ENCODE data around the gene CADPS. TPM values are rescaled to one million over a fixed set of nuclear protein-coding genes. Genes with fewer than 3 reads are reported as not detected.

The CADPS gene
- total RNA-seq, 1 experiment from 2014 or later, result not detected

DNA sequence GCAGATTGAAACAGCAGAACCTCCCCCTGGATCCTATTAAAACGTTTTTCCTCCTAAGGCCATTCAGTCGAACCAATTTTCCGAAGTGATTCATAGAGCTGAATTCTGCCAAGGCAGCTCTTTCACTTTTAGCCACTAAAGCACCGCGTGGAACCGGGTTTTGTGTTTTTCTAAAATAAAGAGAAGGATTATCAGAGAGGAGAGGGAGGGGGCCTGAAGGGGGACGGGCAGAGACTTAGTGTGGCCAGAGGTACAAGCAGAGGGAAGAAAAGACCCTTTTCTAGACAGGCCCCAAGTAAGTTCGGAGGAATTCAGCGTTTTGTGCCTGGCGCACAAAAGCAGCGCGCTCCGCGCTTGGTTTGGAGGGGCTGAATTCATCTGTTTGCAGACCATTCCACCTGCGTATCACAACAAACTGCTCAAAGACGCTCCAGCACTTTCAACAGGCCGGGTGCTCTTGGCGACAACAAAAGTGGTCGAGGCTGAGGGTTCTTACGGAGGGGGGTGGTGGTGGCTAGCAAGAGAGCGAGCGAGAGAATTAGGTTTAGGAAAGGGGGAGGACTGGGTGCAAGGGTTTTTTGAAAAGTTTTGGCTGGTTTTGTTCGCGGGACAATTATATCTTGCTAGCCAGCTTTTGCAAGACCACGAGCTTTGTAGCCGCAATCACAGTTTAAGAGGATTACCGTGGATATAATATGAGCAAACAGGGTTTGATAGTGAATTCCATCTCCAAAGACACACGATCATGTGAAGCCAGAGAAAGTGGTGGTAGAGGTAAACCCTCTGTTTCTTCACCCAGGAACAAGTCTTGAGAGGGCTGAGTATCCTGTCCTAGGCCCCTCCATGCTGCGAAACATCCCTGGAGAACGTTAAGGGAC is 500.6 kb downstream of the CADPS start:
- peak; percentile 7 for DNase-seq (ENCODE audit: low read depth)

DNA sequence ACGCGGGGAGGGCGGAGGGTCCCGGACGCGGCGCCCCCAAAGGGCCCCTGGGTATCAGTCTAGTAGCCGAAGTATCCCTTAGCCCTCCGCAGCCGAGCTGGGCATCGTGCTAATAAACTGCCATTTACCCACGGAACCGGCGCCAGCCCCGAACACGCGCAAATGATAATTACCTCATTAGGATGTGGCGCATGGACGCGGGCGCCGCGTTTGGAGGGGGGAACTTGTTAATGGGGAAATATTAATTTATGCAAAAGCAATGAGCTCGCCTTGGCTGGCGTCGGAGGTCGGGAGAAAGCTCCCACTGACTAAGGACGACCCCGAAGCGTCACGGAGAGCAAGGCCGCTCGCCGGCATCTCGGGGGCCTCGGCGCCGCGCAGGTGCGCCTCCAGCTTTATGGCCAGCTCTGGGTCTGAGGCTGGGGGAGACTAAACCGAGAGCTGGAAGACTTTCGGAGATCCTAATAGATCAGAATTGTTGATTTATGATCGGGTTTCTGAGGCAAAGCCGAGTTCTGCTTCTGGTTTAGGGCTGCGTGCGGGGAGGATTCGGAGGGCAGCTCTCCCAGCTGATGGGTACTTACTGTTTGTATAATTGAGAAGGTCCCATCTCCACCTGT is 501.4 kb downstream of the CADPS start:
- DNase-seq (ENCODE audit: low read depth), result no peak

DNA sequence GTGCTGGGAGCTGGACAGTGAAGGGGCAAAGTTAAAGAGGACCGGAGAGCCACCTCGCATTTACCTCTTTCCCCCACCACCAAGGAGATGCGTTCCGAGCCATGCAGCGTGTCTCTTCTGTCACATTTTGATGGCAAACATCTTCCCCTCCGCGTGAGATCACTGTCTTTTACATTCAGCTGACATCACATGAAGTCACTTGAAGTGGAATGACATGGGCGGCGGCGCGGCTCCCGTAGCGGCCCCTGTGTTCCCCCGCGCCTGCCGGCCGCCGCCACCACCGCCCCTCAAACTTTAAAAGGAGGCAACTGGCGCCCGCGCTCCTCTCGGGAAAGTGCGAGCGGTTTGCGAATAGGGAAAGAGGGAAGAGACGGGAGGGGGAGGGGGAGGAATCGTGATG is 502.0 kb downstream of the CADPS start, which contains the start of gene FEZF2:
TSS of gene FEZF2 (minus strand) at position 336 of the 400 bp plus-strand sequence. CDS start 682 bp downstream, outside the sequence.
- DNase-seq (ENCODE audit: low read depth), result no peak

DNA sequence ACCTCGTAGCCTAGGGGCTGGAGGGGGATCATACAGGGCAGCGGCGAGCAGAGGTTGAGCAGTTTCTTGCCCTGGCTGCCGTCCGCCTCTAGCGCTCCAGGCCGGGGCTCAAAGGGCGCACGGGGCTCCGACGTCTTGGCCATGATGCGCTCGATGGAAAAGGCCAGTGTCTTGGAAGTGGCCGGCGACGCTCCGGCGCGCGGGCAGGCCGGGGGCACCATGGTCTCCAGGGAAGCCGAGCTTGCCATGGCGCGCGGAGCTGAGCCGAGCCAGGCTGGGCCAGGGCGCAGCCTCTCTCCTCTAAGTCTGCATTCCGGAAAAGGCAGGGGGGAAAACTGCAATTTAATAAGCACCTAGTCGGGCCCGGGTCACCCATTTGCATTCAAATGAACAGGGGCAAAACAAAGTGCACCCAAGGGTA is 502.6 kb downstream of the CADPS start:
- no peak for DNase-seq (ENCODE audit: low read depth)

DNA sequence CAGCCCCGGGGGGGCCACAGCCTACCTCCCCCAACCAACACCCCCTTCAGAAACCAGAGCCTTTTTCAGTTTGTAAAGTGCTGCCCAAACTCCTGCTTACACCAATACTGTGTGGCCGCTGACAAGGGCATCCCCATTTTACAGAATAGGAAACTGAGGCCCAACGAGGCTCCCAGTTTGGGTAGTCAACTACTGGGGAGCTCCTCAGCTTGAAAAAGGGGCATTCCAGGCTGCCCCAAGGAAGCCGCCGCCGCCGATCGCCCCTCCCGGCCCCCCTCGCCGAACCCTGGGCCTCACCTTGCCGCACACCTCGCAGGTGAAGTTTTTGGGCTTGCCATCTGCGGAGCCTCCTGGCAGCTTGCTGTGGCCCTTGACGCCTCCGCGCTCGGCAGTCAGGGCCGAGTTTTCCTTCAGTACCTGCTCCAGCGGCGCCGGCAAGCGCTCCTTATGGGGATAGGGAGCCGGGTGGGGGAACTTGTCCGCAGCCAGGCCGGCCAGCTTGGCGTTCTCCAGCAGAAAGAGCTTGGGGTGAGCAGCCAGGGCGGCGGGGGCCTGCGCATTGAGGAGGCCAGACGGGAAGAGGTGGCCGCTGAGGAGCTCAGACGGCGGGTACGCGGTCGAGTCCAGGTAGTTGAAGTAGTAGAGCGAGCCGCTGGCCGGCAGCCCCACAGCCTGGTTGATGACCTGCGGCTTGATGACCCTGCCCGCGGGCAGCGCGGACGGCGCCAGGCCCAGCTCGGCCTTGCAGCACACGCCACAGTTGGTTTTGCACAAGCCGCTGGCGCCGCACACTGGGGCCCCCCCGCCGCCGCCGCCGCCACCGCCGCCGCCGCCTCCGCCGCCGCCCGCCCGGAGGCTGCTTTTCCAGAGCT is 503.3 kb downstream of the CADPS start:
- DNase-seq (ENCODE audit: low read depth), result peak; percentile 2

DNA sequence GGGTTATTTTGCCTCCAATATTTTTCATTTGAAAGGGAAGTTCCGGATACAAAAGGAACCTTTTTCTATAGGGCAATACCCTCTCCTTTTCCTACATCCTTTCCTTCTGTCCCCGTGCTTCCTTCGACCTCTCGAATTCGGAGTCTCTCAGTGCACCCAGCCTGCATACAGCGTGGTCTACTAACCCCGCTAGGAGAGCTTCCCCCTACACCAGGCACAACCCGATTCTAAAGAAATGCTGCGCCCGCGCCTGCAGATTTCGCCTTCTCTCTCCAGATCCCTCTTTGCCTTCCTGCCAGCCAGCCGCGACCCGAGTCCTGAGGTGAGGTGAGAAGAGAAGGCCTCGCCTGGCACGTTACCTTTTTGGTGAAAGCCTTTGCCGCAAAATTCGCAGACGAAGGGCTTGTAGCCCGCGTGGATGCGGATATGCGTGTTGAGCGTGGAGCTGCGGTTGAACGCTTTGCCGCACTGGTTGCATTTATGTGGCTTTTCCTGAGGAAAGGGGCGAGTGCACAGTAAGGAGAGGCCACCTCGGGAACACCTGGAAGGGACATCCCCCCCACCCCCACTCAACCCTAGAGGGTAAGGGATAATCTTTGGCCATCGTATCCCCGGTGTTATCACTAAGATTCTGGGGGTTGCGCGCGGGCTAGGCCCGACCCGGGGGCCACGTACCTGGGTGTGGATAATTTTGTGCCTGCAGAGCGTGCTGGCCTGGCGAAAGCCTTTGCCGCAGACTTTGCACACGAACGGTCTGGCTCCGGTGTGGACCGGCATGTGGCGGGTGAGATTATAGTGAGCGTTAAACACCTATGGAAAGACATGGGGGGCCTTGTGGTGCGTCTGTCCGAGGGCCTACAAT is 504.1 kb downstream of the CADPS start:
- DNase-seq (ENCODE audit: low read depth), result no peak

DNA sequence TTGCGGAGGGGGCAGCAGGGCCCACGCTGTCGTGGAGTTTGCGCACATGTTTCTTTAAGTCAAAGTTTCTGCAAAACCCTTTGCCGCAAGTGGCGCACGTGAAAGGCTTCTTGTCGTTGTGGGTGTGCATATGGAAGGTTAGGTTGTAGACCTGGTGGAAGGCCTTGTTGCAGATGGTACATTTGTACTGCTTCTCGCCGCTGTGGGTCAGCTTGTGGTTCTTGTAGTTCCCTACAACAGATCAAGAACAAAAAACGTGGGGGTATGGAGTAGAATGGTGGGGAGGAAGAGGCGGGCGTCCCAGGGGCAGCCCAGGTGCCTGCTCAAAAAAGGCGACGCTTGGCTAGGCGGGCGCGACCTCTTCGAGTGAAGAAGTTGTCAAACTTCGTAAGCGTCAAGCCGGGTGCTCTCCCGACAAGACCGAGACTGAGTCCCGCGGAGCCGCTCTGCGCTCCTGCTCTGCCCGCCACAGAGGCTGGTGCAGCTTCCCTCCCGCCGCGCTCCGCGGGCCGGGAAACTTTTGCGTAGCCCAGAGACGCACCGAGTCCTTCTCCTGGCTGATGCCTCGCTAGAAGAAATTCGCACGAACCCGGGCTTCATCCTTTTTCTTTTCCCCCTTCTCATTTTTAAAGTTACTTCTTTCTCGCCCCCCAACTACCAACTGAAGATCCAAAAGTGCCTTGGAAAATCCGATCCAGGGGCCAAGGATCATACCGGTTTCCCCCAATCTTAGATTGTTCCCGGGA is 504.9 kb downstream of the CADPS start:
- DNase-seq (ENCODE audit: low read depth), result no peak

DNA sequence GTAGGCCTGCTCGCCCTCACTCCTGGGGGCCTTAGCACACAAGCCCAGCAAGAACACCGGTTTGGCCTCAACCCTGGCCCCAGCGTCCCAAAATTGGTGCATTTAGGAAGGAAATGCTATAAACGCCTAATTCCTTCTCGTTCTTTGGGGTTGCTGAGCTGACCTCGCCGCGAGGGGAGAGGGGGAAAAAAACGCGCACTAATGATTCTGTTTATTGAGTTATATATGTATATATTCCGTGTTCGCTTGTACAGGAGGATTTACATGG is 505.8 kb downstream of the CADPS start:
- DNase-seq (ENCODE audit: low read depth), result no peak

DNA sequence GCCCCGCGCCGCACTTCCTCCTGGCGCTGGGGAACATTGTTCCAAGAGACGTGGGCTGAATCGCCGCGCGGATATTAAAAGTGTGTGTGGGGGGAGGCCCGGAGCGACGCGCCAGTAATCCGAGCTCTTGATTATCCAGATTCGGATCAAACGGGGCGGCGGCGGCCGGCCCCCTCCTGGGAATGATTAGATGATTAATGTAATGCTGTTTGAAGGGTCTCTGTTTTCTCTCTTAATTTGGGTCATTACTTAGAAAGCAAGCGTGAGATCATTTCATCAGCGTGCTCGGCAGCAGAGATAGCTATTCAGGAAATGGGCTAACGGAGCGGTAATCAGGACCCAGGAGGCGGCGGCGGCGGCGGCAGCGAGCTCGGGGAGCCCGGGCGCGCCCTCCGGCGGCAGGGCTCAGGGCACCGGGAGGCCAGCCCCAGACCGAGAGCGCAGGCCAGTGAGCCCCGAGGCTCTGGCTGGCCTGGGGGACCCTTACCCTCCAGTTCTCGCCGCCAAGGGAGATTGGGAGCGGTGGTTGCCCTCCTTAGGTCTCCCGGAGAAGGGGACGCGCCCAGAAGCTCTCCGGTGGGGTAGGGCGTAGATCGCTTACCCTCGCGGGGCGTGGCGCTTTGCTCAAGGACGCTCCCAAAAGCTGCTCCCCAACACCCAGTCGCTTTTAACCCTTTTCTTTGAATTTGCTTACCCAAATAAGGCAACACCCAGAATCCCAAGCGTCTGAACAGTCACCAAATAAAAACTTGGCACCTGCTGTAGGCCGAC is 506.3 kb downstream of the CADPS start:
- no peak for DNase-seq (ENCODE audit: low read depth)

DNA sequence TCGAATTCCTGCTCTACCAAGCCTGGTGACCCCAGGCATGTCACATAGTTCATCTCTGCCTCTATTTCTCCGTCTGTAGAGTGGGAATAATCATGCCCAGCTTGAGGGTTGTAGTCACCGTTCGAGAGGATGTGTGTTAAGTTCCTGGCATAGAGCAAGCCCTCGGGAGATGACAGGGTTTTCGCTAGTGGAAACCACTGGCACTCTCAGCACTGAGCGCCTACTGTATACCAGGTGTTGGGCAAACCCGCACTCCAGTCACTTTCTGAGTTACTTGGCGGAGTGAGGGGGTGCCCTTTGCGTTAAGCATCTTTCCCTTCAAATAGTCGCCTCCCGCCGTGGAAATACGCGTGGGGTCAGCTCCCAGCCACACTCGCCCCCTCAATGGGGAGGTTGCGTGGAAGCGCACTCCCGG is 506.9 kb downstream of the CADPS start:
- DNase-seq (ENCODE audit: low read depth), result no peak

DNA sequence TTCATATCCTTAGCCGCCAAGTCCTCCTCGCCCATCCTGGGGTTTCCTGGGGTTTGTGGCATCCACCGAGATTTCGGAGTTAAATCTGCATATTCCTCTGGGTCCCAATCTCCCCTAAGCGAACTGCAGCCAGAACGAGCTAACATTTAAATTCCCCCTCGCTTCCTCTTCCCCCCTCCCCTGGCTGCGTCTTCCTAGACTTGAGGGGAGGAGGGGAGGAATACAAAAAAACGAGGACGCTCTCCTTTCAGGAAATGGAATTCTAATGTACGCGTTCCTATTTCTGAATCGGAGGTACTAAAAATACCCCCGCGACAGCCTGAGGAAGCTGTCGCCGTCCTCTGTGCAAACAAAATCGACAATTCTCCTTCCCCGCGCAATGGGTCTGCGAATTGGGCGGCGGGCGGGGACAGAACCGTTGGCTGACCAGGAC is 507.4 kb downstream of the CADPS start:
- DNase-seq (ENCODE audit: low read depth), result no peak

DNA sequence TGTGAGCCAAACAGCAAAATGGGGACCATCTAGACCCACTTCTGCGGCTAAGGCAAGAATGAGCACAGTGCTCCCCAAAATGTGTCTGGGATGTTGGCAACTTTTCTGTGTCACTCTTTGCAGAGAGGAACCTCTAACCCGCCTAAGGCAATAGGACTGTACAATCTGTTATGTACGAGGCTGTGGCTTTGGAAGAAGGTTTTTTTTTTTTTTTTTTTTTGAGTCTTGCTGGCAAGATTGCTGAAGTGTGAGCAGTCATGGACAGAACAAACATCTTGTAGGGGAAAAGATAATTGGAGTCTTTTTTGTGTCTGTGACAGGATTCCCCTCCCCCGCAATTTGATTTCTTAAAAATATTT is 509.1 kb downstream of the CADPS start:
- DNase-seq (ENCODE audit: low read depth), result no peak

DNA sequence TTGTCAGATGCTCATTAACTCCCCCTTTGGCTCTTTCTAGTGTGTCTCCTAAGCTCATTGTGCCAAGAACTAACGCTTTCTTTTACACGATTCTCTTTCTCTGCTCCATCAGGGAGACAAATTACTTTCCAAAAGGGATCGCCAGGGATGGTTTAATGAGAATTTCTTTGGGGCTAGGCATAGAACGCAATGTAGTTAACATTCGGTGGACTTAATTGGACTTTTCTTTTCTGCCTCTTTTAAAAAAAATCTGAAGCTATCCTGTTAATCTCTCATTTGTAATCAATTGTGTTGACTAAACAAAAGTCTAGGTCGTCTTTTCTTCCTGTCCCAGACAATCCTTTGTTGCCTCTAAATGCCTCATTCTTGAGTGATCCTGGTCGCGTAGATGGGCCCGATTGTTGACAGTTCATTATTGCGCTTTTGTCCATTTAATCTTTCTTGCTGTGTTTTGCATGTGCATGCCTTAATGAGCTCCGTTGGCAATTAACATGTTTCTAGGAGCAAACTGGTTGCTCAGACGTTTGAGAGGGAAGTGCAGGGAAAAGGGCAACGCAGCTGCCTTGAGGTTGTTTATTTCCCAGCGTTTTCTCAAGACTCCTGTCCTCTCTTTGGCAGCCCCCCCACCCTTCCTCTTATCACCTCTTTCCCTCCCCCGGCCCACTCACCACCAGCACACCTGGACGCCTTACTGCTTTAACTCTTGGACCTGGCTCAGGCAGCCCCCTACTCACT is 509.7 kb downstream of the CADPS start:
- no peak for DNase-seq (ENCODE audit: low read depth)

DNA sequence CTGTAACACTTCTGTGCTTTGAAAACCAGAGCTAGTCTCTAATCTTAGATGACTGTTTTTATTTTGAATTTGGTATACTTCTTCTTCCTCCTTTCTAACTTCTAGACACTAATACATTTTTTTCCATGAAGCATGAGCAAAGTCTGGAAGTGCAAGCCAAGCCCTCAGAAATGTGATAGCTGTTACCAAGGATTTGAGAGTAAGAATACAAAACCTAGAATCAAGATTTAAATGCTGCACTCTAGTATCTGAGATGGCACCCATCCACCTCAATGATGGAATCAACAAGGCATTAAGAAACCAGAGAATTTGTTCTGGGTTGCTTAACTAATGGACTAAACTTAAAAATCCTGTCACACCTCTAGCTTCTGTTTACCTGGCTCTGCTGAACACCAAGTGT is 511.0 kb downstream of the CADPS start:
- no peak for DNase-seq (ENCODE audit: low read depth)

DNA sequence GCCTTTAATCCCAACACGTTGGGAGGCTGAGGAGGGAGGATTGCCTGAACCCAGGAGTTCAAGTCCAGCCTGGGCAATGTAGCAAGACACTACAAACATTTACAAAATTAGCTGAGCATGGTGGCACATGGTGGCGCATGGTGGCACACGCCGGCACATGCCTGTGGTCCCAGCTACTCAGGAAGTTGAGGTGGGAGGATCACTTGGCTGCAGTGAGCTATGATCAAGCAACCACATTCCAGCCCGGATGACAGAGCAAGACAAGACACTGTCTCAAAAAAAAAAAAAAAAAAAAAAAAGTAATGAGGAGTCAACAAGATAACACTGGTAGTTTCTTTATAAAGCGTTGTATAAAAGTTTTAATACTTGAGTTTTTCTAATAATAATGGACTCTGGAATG is 511.9 kb downstream of the CADPS start:
- DNase-seq (ENCODE audit: low read depth), result no peak

DNA sequence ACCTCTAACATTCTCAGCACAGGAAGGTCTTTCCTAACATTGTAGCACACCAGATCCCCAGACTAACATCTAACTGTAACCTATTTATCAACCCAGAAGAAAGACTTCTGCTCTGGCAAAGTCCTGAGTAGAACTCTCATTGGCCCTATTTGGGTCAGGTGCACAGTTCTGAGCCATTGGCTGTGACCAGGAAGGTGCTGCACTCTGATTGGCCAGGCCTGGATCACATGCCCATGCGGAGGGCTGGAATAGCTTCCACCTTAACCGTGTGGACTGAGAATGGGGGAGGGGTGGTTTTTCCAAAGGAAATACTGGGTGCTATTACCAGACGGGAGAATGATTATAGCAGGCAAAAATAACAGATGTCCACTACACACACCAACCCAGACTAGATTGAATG is 513.4 kb downstream of the CADPS start:
- no peak for DNase-seq (ENCODE audit: low read depth)

DNA sequence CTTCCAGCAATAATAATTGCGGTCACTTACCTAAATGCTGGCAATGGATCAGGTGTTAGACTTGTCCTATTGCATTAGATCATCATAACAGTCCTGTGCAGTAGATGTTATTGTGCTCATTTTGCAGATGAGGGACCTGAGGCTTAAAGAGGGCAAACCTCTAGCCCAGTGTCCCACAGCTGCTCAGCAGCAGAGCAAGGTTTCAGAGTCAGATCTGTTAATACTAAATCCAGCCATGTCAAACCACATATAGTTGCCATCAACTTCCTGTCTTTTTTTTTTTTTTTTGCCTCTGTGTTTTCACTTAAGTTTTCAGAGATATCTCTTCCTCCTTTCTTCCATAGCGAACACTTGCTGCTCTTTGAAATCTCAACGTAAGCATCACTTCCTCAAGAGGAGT is 514.0 kb downstream of the CADPS start:
- no peak for DNase-seq (ENCODE audit: low read depth)

DNA sequence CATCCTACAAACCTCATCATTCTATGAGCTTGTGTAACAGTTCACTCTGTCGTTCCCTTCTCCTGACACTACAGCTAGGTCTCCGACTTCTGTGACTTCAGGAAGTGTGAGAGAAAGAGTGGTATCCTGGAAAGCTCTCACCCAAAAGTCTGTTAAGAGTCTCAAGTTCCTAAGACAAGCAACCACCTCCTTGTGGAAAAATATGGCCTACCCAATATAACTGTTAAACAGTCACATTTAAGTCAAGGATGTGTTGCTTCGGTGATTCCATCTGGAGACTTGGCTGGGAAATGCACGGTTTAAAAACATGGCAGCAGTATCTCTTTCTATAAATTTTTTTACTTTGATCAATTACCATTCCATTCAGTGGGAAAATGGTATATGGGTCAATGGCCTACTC is 515.7 kb downstream of the CADPS start:
- no peak for DNase-seq (ENCODE audit: low read depth)

DNA sequence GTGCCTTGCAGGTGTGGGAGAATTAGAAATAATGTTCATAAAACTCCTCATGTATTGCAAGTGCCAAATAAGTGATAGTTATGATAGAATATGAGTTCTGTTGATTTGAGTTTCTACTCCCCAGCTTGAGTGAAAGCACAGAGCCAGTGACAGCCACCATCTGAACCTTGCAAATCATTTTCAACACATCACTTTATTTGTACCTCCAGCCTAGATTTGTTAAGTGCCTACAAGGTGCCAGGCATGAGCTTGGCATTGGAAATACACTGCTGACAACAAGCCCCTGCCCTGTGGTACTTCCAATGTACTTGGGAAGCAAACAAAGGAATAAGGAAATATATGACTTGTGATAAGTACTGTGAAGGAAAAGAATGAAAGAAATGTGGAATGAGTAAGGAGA is 518.9 kb downstream of the CADPS start:
- DNase-seq (ENCODE audit: low read depth), result no peak

Measured in M059J (cell line).